HepG2 (cell line): ENCODE measurements around the gene GABBR2. TPM values are rescaled to one million over a fixed set of nuclear protein-coding genes. Genes with fewer than 3 reads are reported as not detected.

Experiments
- ATAC-seq: fragments of 200-7000 bp; cut with Tn5 transposase; 3 replicates; pipeline ENCODE4 v1.9.1; 2020; ENCODE audit warnings: mild to moderate bottlenecking, moderate library complexity
- BruUV-seq: library from RNA; stranded (reverse); fragments of 400-500 nt; replicated peaks from 2 replicates; lab custom pipeline; 2021; lab: Mats Ljungman, UMichigan
- CTCF ChIA-PET: fragments of 300-600 bp; formaldehyde crosslinking; extraction: SDS; loops from one replicate; lab custom pipeline; 2021; ENCODE audit warnings: low total read pairs, inconsistent platforms, low intra/inter-chr PET ratio; lab: Yijun Ruan, JAX
- POLR2A ChIA-PET: fragments of 350-600 bp; sonication (Branson Sonifier 250); formaldehyde crosslinking; loops from one replicate; lab custom pipeline; 2020; ENCODE audit warnings: antibody characterized with exemption, inconsistent platforms; lab: Yijun Ruan, JAX
- DNase-seq: peaks from one replicate; pipeline ENCODE4 v3.0.0-alpha.2; 2015; ENCODE audit warnings: low spot score
- FAIRE-seq: peaks from 3 replicates; lab custom pipeline; 2011; peaks lifted over from hg19 to GRCh38; lab: Jason Lieb, UNC
- H2AFZ ChIP-seq: one replicate; pipeline ENCODE4 v1.6.1; 2011; ENCODE audit warnings: low read length, inconsistent platforms
- H3K27ac ChIP-seq: fragments of 300-600 bp; 3 replicates; pipeline ENCODE4 v1.8.0; 2011; ENCODE audit warnings: mixed run types, mild to moderate bottlenecking, mixed read lengths, low read length, inconsistent platforms; ENCODE audit not compliant: insufficient read depth; ENCODE audit errors: extremely low read length
- H3K27me3 ChIP-seq, 2 experiments: fragments of 200-600 bp in 1 of 2; 2 replicates in 1 of 2; 3 replicates in 1 of 2; pipeline versions ENCODE4 v1.6.0 to v1.8.0; 2011; ENCODE audit warnings: low read length in 2 of 2, mild to moderate bottlenecking in 2 of 2, moderate library complexity in 2 of 2, inconsistent platforms in 1 of 2; ENCODE audit not compliant: insufficient read depth in 2 of 2, control insufficient read depth in 1 of 2
- H3K36me3 ChIP-seq, 2 experiments: fragments of 200-600 bp in 1 of 2; replicated peaks in 1 of 2; 2 replicates in 1 of 2; 3 replicates in 1 of 2; pipeline versions ENCODE4 v1.5.1 to v1.8.0; 2011; ENCODE audit warnings: low read length in 2 of 2, inconsistent platforms in 1 of 2; ENCODE audit not compliant: insufficient read depth in 2 of 2, control insufficient read depth in 1 of 2
- H3K4me1 ChIP-seq: 2 replicates; pipeline ENCODE4 v1.5.1; 2012; ENCODE audit warnings: low read length, inconsistent platforms; ENCODE audit not compliant: insufficient read depth
- H3K4me2 ChIP-seq: 2 replicates; pipeline ENCODE4 v1.6.0; 2011; ENCODE audit warnings: low read depth, low read length, inconsistent platforms
- H3K4me3 ChIP-seq, 3 experiments: fragments of 200-600 bp in 1 of 3; sonication (generic), shearing (Covaris generic) in 1 of 3; replicated peaks in 1 of 3; 2 replicates each; pipeline ENCODE4 v1.5.1; 2011 to 2016; ENCODE audit warnings: low read length in 3 of 3, inconsistent platforms in 2 of 3, low read depth in 2 of 3, mild to moderate bottlenecking in 2 of 3, control low read depth in 1 of 3, mixed read lengths in 1 of 3; ENCODE audit not compliant: insufficient read depth in 1 of 3
- H3K79me2 ChIP-seq: one replicate; pipeline ENCODE4 v1.6.1; 2011; ENCODE audit warnings: low read length, inconsistent platforms; ENCODE audit not compliant: insufficient read depth
- H3K9ac ChIP-seq: 2 replicates; pipeline ENCODE4 v1.6.0; 2011; ENCODE audit warnings: mild to moderate bottlenecking, low read depth, low read length, inconsistent platforms; ENCODE audit not compliant: insufficient read depth
- H3K9me3 ChIP-seq: 2 replicates; pipeline ENCODE4 v1.5.1; 2012; ENCODE audit warnings: mild to moderate bottlenecking, low read length
- H4K20me1 ChIP-seq: 2 replicates; pipeline ENCODE4 v1.6.0; 2011; ENCODE audit warnings: inconsistent platforms, mild to moderate bottlenecking, low read length, moderate library complexity; ENCODE audit not compliant: insufficient read depth
- ARID4A ChIP-seq: sonication (generic); formaldehyde crosslinking; IDR thresholded peaks from 2 replicates; pipeline ENCODE4 v1.5.0; 2020; ENCODE audit warnings: mild to moderate bottlenecking, missing genetic modification reagents, borderline replicate concordance
- ZBTB46 ChIP-seq: sonication (generic); formaldehyde crosslinking; IDR thresholded peaks from 2 replicates; pipeline ENCODE4 v1.4.0; 2020; ENCODE audit warnings: mild to moderate bottlenecking, missing genetic modification reagents, borderline replicate concordance
- ZNF768 ChIP-seq: sonication (generic); formaldehyde crosslinking; IDR thresholded peaks from 2 replicates; pipeline ENCODE4 v1.4.0; 2020; ENCODE audit warnings: missing genetic modification reagents
- WGBS: methylation state at CpG from one replicate; pipeline ENCODE4 v1.1.6; 2017; ENCODE audit warnings: low lambda C conversion rate; 5-methylcytosine and 5-hydroxymethylcytosine counted together
- in situ Hi-C: cut with HindIII; loops from 2 replicates; pipeline ENCODE4 v1.10.0; 2017; ENCODE audit warnings: low pct_unique_long_range_greater_than_20kb; ENCODE audit not compliant: extremely low pct_ligation_motif_present
- intact Hi-C: fragments of 100-400 bp; cut with micrococcal nuclease; formaldehyde crosslinking; loops from one replicate; pipeline ENCODE4 v1.10.0; 2022; ENCODE audit not compliant: unreplicated experiment
- polyA plus RNA-seq, 8 experiments: library from polyadenylated mRNA; depleted of rRNA in 3 of 8; stranded (reverse) in 7 of 8; unstranded in 1 of 8; fragments of >200 nt; fragmentation: Illumina TruSeq in 4 of 8; extraction: Trizol in 4 of 8; gene quantifications; 2 replicates each; pipeline versions ENCODE4 v1.2.1 to v1.2.3, GENCODE V29; 2011 to 2016; ENCODE audit warnings: low read depth in 4 of 8, missing spikeins in 1 of 8, mixed read lengths in 1 of 8; ENCODE audit not compliant: insufficient read depth in 1 of 8
- total RNA-seq, 5 experiments: library from RNA; depleted of rRNA; stranded (reverse); fragments of >200 nt; fragmentation: Illumina TruSeq; extraction: Trizol; gene quantifications; 2 replicates each; pipeline ENCODE4 v1.2.3, GENCODE V29; 2016; ENCODE audit warnings: low read depth in 1 of 5

The GABBR2 gene
- total and polyA plus RNA-seq, 2 of the 13 experiments (the other 11 are each of a cell fraction or from before 2014, with no cell fraction given), result 0.02 TPM; not detected in 1

GRCh38 chr9:98455256-98456155 is 253.2 kb downstream of the GABBR2 start:
- POLR2A ChIA-PET, result no interaction called here
- Histone ChIP-seq H2AFZ (no peak overlapping the region), H3K4me2 (no peak overlapping the region), H3K9me3 (peaks cover 7% of the 10 kb centered on the region), H3K4me1 (no peaks in the 10 kb centered on the region), H3K79me2 (no peaks in the 10 kb centered on the region), H3K4me3 (no peak overlapping the region), H3K27me3 (peaks cover 0 to 5% of the 10 kb centered on the region in 2 experiments; a peak in 3 of 5 replicates), H3K27ac (no peak overlapping the region), H4K20me1 (no peaks in the 10 kb centered on the region), H3K9ac (no peak overlapping the region), H3K36me3 (no peaks in the 10 kb centered on the region)
- in situ Hi-C loops (no loop called here), intact Hi-C loops (no loop called here)
- WGBS, result 21% methylated on average over 12 of the region's 12 CpGs
- DNase-seq (no peak), ATAC-seq (no peak), FAIRE-seq (no peak)
- TF ChIP-seq ZBTB46 (CRISPR knock-in tag) (no peak), ARID4A (CRISPR knock-in tag) (no peak), ZNF768 (CRISPR knock-in tag) (peak; percentile 35; the same call in 1 of the 2 replicates)
- CTCF ChIA-PET, result no interaction called here
- BruUV-seq, result no TSS peak
